ENCODE data around the gene TMEM238.

TMEM238 gene

GRCh38 chr19:55382013-55382412, 2.1 kb downstream of the TMEM238 start:
- no peak for DNase-seq

GRCh38 chr19:55379174-55379573, 4.9 kb downstream of the TMEM238 start:
- no peak for DNase-seq

GRCh38 chr19:55377356-55378131, 6.5 kb downstream of the TMEM238 start:
- DNase-seq, result no peak

- DNase-seq, result no peak
Measured at GRCh38 chr19:55376241-55376933, 7.7 kb downstream of the TMEM238 start, which contains the start of gene TMEM190. TSS of gene TMEM190 (plus strand) at chr19:55376826. CDS start at chr19:55376854, 28 bp downstream.

- DNase-seq, result no peak
Measured at GRCh38 chr19:55373993-55374757, 9.9 kb downstream of the TMEM238 start.

GRCh38 chr19:55373306-55373992, 10.6 kb downstream of the TMEM238 start:
- no peak for DNase-seq

- no peak for DNase-seq
Measured at GRCh38 chr19:55372316-55373081, 11.6 kb downstream of the TMEM238 start.

GRCh38 chr19:55370305-55370988, 13.6 kb downstream of the TMEM238 start, which contains the start of gene IL11:
TSS of gene IL11 (minus strand) at chr19:55370463. CDS start at chr19:55370310, 153 bp downstream.
- no peak for DNase-seq

GRCh38 chr19:55369653-55370304, 14.3 kb downstream of the TMEM238 start:
- DNase-seq, result peak in 1 of 56 donors; percentile 46

- DNase-seq, result peak in 1 of 56 donors; percentile 11
Measured at GRCh38 chr19:55368701-55369563, 15.2 kb downstream of the TMEM238 start.

- DNase-seq, result no peak
Measured at GRCh38 chr19:55368106-55368505, 16.0 kb downstream of the TMEM238 start.

GRCh38 chr19:55366790-55367189, 17.3 kb downstream of the TMEM238 start:
- no peak for DNase-seq

- DNase-seq, result peak in 3 of 56 donors; percentile 20 to 24 (median 23)
Measured at GRCh38 chr19:55365964-55366363, 18.1 kb downstream of the TMEM238 start.

GRCh38 chr19:55365245-55365644, 18.8 kb downstream of the TMEM238 start:
- DNase-seq, result no peak

GRCh38 chr19:55362990-55363716, 20.9 kb downstream of the TMEM238 start, which contains the start of gene GARIN5B:
TSS of gene GARIN5B (minus strand) at chr19:55363260. CDS start at chr19:55363066, 194 bp downstream.
- DNase-seq, result no peak

GRCh38 chr19:55362174-55362989, 21.7 kb downstream of the TMEM238 start:
- DNase-seq, result no peak

All from amygdala (tissue), 56 donors.